GM12878 (cell line): ENCODE data around the gene ATF7IP. TPM values are rescaled to one million over a fixed set of nuclear protein-coding genes. Genes with fewer than 3 reads are reported as not detected.

Source experiments
- ATAC-seq: fragments of 200-7000 bp; cut with Tn5 transposase; 3 replicates; pipeline ENCODE4 v1.9.1; 2020; ENCODE audit warnings: mild to moderate bottlenecking, moderate library complexity
- Bru-seq: library from RNA; stranded (reverse); fragments of 400-500 nt; gene quantifications from one replicate; lab custom pipeline; 2021; lab: Mats Ljungman, UMichigan
- BruChase-seq, 2 experiments: library from RNA; stranded (reverse); fragments of 400-500 nt; gene quantifications; one replicate each; lab custom pipeline; 2021; lab: Mats Ljungman, UMichigan
- BruUV-seq: library from RNA; stranded (reverse); fragments of 400-500 nt; replicated peaks from 2 replicates; lab custom pipeline; 2021; lab: Mats Ljungman, UMichigan
- CTCF ChIA-PET: fragments of 300-600 bp; sonication (Branson Sonifier 250); formaldehyde crosslinking; extraction: SDS; loops from one replicate; lab custom pipeline; 2021; ENCODE audit warnings: inconsistent platforms; lab: Yijun Ruan, JAX
- POLR2A ChIA-PET: fragments of 350-600 bp; formaldehyde crosslinking; extraction: SDS; loops from one replicate; lab custom pipeline; 2021; ENCODE audit warnings: inconsistent platforms; lab: Charles Lee
- RAD21 ChIA-PET: fragments of 300-600 bp; sonication (Branson Sonifier 250); formaldehyde crosslinking; loops from one replicate; lab custom pipeline; 2023; ENCODE audit warnings: antibody characterized with exemption; ENCODE audit not compliant: unreplicated experiment; lab: Charles Lee
- SMC1A ChIA-PET: fragments of 300-600 bp; sonication (Branson Sonifier 250); formaldehyde crosslinking; loops from one replicate; lab custom pipeline; 2023; ENCODE audit not compliant: unreplicated experiment, uncharacterized antibody; lab: Charles Lee
- DNase-seq: peaks from one replicate; pipeline ENCODE4 v3.0.0-alpha.2; 2011; ENCODE audit warnings: low read depth, low spot score
- FAIRE-seq: peaks from 3 replicates; lab custom pipeline; 2011; peaks lifted over from hg19 to GRCh38; lab: Jason Lieb, UNC
- H2AFZ ChIP-seq: 2 replicates; pipeline ENCODE4 v1.6.0; 2011; ENCODE audit warnings: low read depth, low read length, control low read depth; ENCODE audit not compliant: control insufficient read depth
- H3K27ac ChIP-seq: 2 replicates; pipeline ENCODE4 v1.5.1; 2011; ENCODE audit warnings: control low read depth; ENCODE audit not compliant: control insufficient read depth, insufficient read depth
- H3K27me3 ChIP-seq, 2 experiments: replicated peaks in 1 of 2; 2 replicates each; pipeline versions ENCODE4 v1.6.0 to v1.6.1; 2011; ENCODE audit warnings: low read length in 1 of 2; ENCODE audit not compliant: control insufficient read depth in 2 of 2, insufficient read depth in 2 of 2
- H3K36me3 ChIP-seq, 2 experiments: 2 replicates each; pipeline ENCODE4 v1.5.1; 2011; ENCODE audit warnings: low read length in 1 of 2; ENCODE audit not compliant: control insufficient read depth in 2 of 2, insufficient read depth in 2 of 2
- H3K4me1 ChIP-seq: 2 replicates; pipeline ENCODE4 v1.6.1; 2011; ENCODE audit warnings: mild to moderate bottlenecking, low read length, moderate library complexity, mixed read lengths; ENCODE audit not compliant: control insufficient read depth, insufficient read depth
- H3K4me2 ChIP-seq: 2 replicates; pipeline ENCODE4 v1.6.0; 2011; ENCODE audit warnings: control low read depth; ENCODE audit not compliant: control insufficient read depth, insufficient read depth
- H3K4me3 ChIP-seq: fragments of 200-600 bp; sonication (generic); 2 replicates; pipeline ENCODE4 v1.5.1; 2016
- H3K79me2 ChIP-seq: 2 replicates; pipeline ENCODE4 v1.6.0; 2011; ENCODE audit warnings: low read length; ENCODE audit not compliant: control insufficient read depth, insufficient read depth
- H3K9ac ChIP-seq: 2 replicates; pipeline ENCODE4 v1.8.0; 2011; ENCODE audit warnings: low read length, control low read depth, mixed read lengths; ENCODE audit not compliant: control insufficient read depth, insufficient read depth
- H3K9me3 ChIP-seq: replicated peaks from 3 replicates; pipeline ENCODE4 v1.5.1; 2011; ENCODE audit warnings: mild to moderate bottlenecking, low read length; ENCODE audit not compliant: control insufficient read depth, insufficient read depth
- H4K20me1 ChIP-seq: 2 replicates; pipeline ENCODE4 v1.6.0; 2011; ENCODE audit not compliant: control insufficient read depth, insufficient read depth
- ATF3 ChIP-seq: IDR thresholded peaks from 2 replicates; pipeline ENCODE4 v1.6.1; 2011; ENCODE audit warnings: low read depth, mild to moderate bottlenecking, low read length, moderate library complexity, borderline replicate concordance; ENCODE audit errors: extremely low read depth
- CBX5 ChIP-seq: sonication (generic); IDR thresholded peaks from 2 replicates; pipeline ENCODE4 v1.6.1; 2016; ENCODE audit warnings: low read depth, moderate library complexity, mild to moderate bottlenecking, inconsistent platforms
- CREM ChIP-seq: IDR thresholded peaks from 2 replicates; pipeline ENCODE4 v1.6.1; 2014; ENCODE audit warnings: antibody characterized with exemption, low read depth
- E2F4 ChIP-seq: IDR thresholded peaks from 2 replicates; pipeline ENCODE4 v1.6.1; 2012; ENCODE audit warnings: low read depth, low read length, improper control_type of control experiment
- EED ChIP-seq: sonication (generic); IDR thresholded peaks from 2 replicates; pipeline ENCODE4 v1.6.1; 2016; ENCODE audit warnings: antibody characterized with exemption, low read depth
- GATAD2B ChIP-seq: fragments of 450-650 bp; conservative IDR thresholded peaks from 2 replicates; pipeline ENCODE4 v1.6.1; 2017; ENCODE audit warnings: low read depth, mild to moderate bottlenecking, moderate library complexity
- KAT2A ChIP-seq: conservative IDR thresholded peaks from 2 replicates; pipeline ENCODE4 v1.6.1; 2011; ENCODE audit warnings: low read depth, low read length; ENCODE audit not compliant: control insufficient read depth
- KLF5 ChIP-seq: fragments of 450-650 bp; IDR thresholded peaks from 2 replicates; pipeline ENCODE4 v1.6.1; 2014; ENCODE audit warnings: mild to moderate bottlenecking; ENCODE audit not compliant: partially characterized antibody
- MAX ChIP-seq: IDR thresholded peaks from 2 replicates; pipeline ENCODE4 v1.6.1; 2012; ENCODE audit warnings: low read depth, low read length, improper control_type of control experiment
- MTA2 ChIP-seq: fragments of 450-650 bp; IDR thresholded peaks from 2 replicates; pipeline ENCODE4 v1.6.1; 2016; ENCODE audit warnings: low read depth, mild to moderate bottlenecking, moderate library complexity
- NR2F1 ChIP-seq: fragments of 450-650 bp; conservative IDR thresholded peaks from 2 replicates; pipeline ENCODE4 v1.6.1; 2017; ENCODE audit warnings: mild to moderate bottlenecking
- PAX8 ChIP-seq: fragments of 450-650 bp; IDR thresholded peaks from 2 replicates; pipeline ENCODE4 v1.6.1; 2017; ENCODE audit warnings: mild to moderate bottlenecking, moderate library complexity
- PKNOX1 ChIP-seq: fragments of 450-650 bp; IDR thresholded peaks from 2 replicates; pipeline ENCODE4 v1.6.1; 2016; ENCODE audit warnings: mild to moderate bottlenecking
- RAD21 ChIP-seq: IDR thresholded peaks from 2 replicates; pipeline ENCODE4 v1.6.1; 2011; ENCODE audit warnings: mild to moderate bottlenecking, low read depth, low read length, moderate library complexity; ENCODE audit not compliant: insufficient read depth
- RUNX3 ChIP-seq: IDR thresholded peaks from 2 replicates; pipeline ENCODE4 v1.6.1; 2012; ENCODE audit warnings: low read length, inconsistent platforms
- WGBS: methylation state at CpG from one replicate; pipeline ENCODE4 v1.1.6; 2016; ENCODE audit warnings: low lambda C conversion rate; ENCODE audit not compliant: insufficient replicate concordance, insufficient coverage; ENCODE audit errors: missing lambda C conversion rate; 5-methylcytosine and 5-hydroxymethylcytosine counted together
- in situ Hi-C: fragments of 300-500 bp; cut with MboI; formaldehyde crosslinking; loops from 9 replicates; pipeline ENCODE4 v1.14.3; 2018; ENCODE audit warnings: mixed read lengths
- intact Hi-C: fragments of 100-400 bp; cut with micrococcal nuclease; formaldehyde crosslinking; loops from one replicate; pipeline ENCODE4 v1.14.2; 2022; ENCODE audit not compliant: unreplicated experiment
- long read RNA-seq, 2 experiments: library from polyadenylated mRNA; unstranded; transcript quantifications; one replicate each; pipeline ENCODE4 v2.0.0, GENCODE V29; 2019 to 2020
- polyA minus RNA-seq, 3 experiments: library from RNA; depleted of rRNA, polyadenylated mRNA; stranded (reverse); fragments of >200 nt; gene quantifications; 2 replicates each; pipeline ENCODE4 v1.2.3, GENCODE V29; 2011
- polyA plus RNA-seq, 11 experiments: library from polyadenylated mRNA; depleted of rRNA in 4 of 11; unstranded in 6 of 11; stranded (reverse) in 5 of 11; fragments of >200 nt; fragmentation: Nextera tagmentation in 4 of 11; fragmentation: Illumina TruSeq in 1 of 11; extraction: Ambion mirVana in 4 of 11; extraction: Trizol in 1 of 11; gene quantifications; 1 replicate in 1 of 11; 2 replicates in 10 of 11; pipeline versions ENCODE4 v1.2.1 to v1.2.3, GENCODE V29; 2011 to 2016; ENCODE audit warnings: inconsistent platforms in 2 of 11, missing spikeins in 2 of 11, low read depth in 1 of 11
- total RNA-seq, 4 experiments: library from RNA; depleted of rRNA in 3 of 4; stranded (reverse); fragments of >200 nt in 3 of 4; fragmentation: Illumina TruSeq in 1 of 4; extraction: Trizol in 1 of 4; gene quantifications; 2 replicates each; pipeline versions ENCODE4 v1.2.1 to v1.2.3, GENCODE V29; 2013 to 2021

The ATF7IP gene
- 252 TPM in 2 replicates for total RNA-seq (2013; cell fraction: nucleolus; rRNA removed)
- total RNA-seq (2014; rRNA removed) (27.8 and 34.7 TPM in 2 replicates), total RNA-seq (2014; rRNA removed; fragmentation: Illumina TruSeq; extraction: Trizol) (44.0 and 47.4 TPM in 2 replicates), total RNA-seq (2021) (60.7 and 66.6 TPM in 2 replicates), polyA plus RNA-seq (2011; rRNA removed) (19.6 and 25.2 TPM in 2 replicates), polyA plus RNA-seq (2014; fragmentation: Illumina TruSeq; extraction: Trizol) (31.9 and 39.3 TPM in 2 replicates), polyA plus RNA-seq (2014; fragmentation: Nextera tagmentation; extraction: Ambion mirVana) (1 to 10 TPM; 6.2 to 8.1 TPM), polyA plus RNA-seq (2014; rRNA removed) (14.7 and 15.1 TPM in 2 replicates), polyA plus RNA-seq (2016; fragmentation: Nextera tagmentation; extraction: Ambion mirVana) (10 to 100 TPM; 30.7 to 33.0 TPM), polyA minus RNA-seq (2011; rRNA and poly(A)+ RNA removed) (69.3 and 72.3 TPM in 2 replicates), Bru-seq, nascent RNA (percentile 96 among the genes with signal in this experiment), BruChase-seq, experiment 1, labeled RNA remaining after a 6-hour chase (percentile 84 among the genes with signal in this experiment), BruChase-seq, experiment 2, labeled RNA remaining after a 2-hour chase (percentile 89 among the genes with signal in this experiment)
- 10.0 TPM for polyA plus RNA-seq (2011; ENCODE audit: low read depth)
- polyA plus RNA-seq (2011; cell fraction: cytosol; rRNA removed): 15.2 and 23.1 TPM in 2 replicates
- polyA plus RNA-seq (2011; cell fraction: nucleus; rRNA removed): 26.1 and 31.8 TPM in 2 replicates
- 12.7 and 12.8 TPM in 2 replicates for polyA plus RNA-seq (2012)
- polyA minus RNA-seq (2011; cell fraction: cytosol; rRNA and poly(A)+ RNA removed): 30.3 and 30.6 TPM in 2 replicates
- polyA minus RNA-seq (2011; cell fraction: nucleus; rRNA and poly(A)+ RNA removed): 51.4 and 78.9 TPM in 2 replicates
- long read RNA-seq, experiment 1, full-length matches to known transcripts: 5 of 7 reads
- long read RNA-seq, experiment 1, partial matches to known transcripts: 0 of 7 reads
- long read RNA-seq, experiment 1, other reads (novel, unspliced or antisense): 2 of 7 reads
- long read RNA-seq, experiment 2, partial matches to known transcripts: 42 of 55 reads
- long read RNA-seq, experiment 2, other reads (novel, unspliced or antisense): 8 of 55 reads

- peak; percentile 77 for ATAC-seq
- Histone ChIP-seq H3K4me1 (peaks cover 12% of the 10 kb centered on the region), H3K4me2 (peak within 1 kb of the TSS; percentile 56), H3K27me3 (no peaks in the 10 kb centered on the region), H3K36me3 (no peaks in the 10 kb centered on the region), H3K9me3 (peaks cover 20% of the 10 kb centered on the region; the same call in 2 of the 3 replicates), H3K79me2 (peaks cover 41% of the 10 kb centered on the region), H3K9ac (peak within 1 kb of the TSS; percentile 78), H3K27ac (peak within 1 kb of the TSS; percentile 89), H2AFZ (peak within 1 kb of the TSS; percentile 49), H3K4me3 (peak within 1 kb of the TSS; percentile 59), H4K20me1 (no peaks in the 10 kb centered on the region)
- SMC1A ChIA-PET: interaction anchor here (0.8 to 3.9 kb wide), 25 partner anchors 17 to 1389 kb away, joined by 3 to 64 read pairs (median 4); no protein-coding TSS in a partner anchor
- TSS peak; percentile 64 for BruUV-seq
- peak; percentile 91 for FAIRE-seq
- POLR2A ChIA-PET: interaction anchor here (0.6 to 2.6 kb wide), 18 partner anchors 9 to 404 kb away, joined by 3 to 31 read pairs (median 4); no protein-coding TSS in a partner anchor
- 1% methylated on average over 55 of the region's 55 CpGs for WGBS
- CTCF ChIA-PET: interaction anchor here (0.6 to 3.0 kb wide), 31 partner anchors 9 to 406 kb away, joined by 3 to 29 read pairs (median 4); a partner anchor contains a TSS
- in situ Hi-C loops: loop anchor here (5.0 kb wide), 2 partner anchors 123 to 252 kb away; no protein-coding TSS in a partner anchor
- RAD21 ChIA-PET: interaction anchor here (0.7 to 2.7 kb wide), 34 partner anchors 11 to 264 kb away, joined by 3 to 70 read pairs (median 5); no protein-coding TSS in a partner anchor
- intact Hi-C loops: loop anchor here (1.0 to 10.0 kb wide), 6 partner anchors 29 to 407 kb away; a partner anchor contains a TSS
- peak; percentile 83 for DNase-seq
- TF ChIP-seq CREM: peak; percentile 47
- TF ChIP-seq KLF5: peak; percentile 6
- peak; percentile 54 for TF ChIP-seq RAD21
- TF ChIP-seq MTA2: no peak
- TF ChIP-seq PKNOX1: peak; percentile 81
- no peak for TF ChIP-seq KAT2A
- TF ChIP-seq EED: peak; percentile 68
- TF ChIP-seq CBX5: peak; percentile 71
- peak; percentile 60 for TF ChIP-seq MAX
- peak; percentile 50; the same call in 1 of the 2 replicates for TF ChIP-seq NR2F1
- TF ChIP-seq ATF3: peak; percentile 52; the same call in 1 of the 2 replicates
- no peak for TF ChIP-seq PAX8
- peak; percentile 73 for TF ChIP-seq E2F4
- peak; percentile 67 for TF ChIP-seq GATAD2B
- peak; percentile 81 for TF ChIP-seq RUNX3
Observed at GRCh38 chr12:14365294-14366208, at the start of gene ATF7IP. TSS of gene ATF7IP (plus strand) at chr12:14365682. CDS start at chr12:14423916, 58,234 bp downstream.
